Measurements from ENCODE around the gene ZNF330.

Gene ZNF330

DNA sequence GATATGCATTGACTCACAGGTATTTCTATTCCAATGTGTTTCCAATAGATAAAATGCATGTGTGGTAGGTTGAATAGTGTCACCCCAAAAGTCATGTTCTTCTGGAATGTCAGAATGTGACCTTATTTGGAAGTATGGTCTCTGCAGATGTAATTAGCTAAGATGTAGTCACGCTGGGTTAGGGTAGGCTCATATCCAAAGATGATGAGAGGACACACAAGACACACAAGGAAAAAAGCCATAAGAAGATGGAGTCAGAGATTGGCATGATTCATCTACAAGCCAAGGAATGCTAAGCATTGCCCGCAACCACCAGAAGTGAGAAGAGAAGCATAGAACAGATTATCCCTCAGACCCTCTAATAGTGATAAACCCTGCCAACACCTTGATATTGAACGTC, 17.5 kb downstream of the ZNF330 start:
- DNase-seq, result no peak

- no peak for DNase-seq
These were observed 19.6 kb downstream of the ZNF330 start for GRCh38 chr4:141240259-141240658.

GRCh38 chr4:141240671-141241070, 20.0 kb downstream of the ZNF330 start:
- no peak for DNase-seq

- DNase-seq, result no peak
These were observed 21.3 kb downstream of the ZNF330 start for GRCh38 chr4:141241986-141242385.

- DNase-seq, result no peak
These were observed 23.7 kb downstream of the ZNF330 start for GRCh38 chr4:141244419-141244818.

- peak in 1 of 5 donors; percentile 7 for DNase-seq
These were observed 25.5 kb downstream of the ZNF330 start for GRCh38 chr4:141246243-141246642.

- no peak for DNase-seq
These were observed 26.2 kb downstream of the ZNF330 start for GRCh38 chr4:141246683-141247429.

- no peak for DNase-seq
These were observed 26.7 kb downstream of the ZNF330 start for GRCh38 chr4:141247430-141247780.

GRCh38 chr4:141248029-141248428, 27.3 kb downstream of the ZNF330 start:
- DNase-seq, result no peak

- no peak for DNase-seq
These were observed 27.8 kb downstream of the ZNF330 start for GRCh38 chr4:141248486-141248885.

- no peak for DNase-seq
These were observed 33.6 kb downstream of the ZNF330 start for GRCh38 chr4:141254326-141254725.

GRCh38 chr4:141255016-141255415, 34.3 kb downstream of the ZNF330 start:
- no peak for DNase-seq

- DNase-seq, result no peak
These were observed 37.9 kb downstream of the ZNF330 start for GRCh38 chr4:141258558-141258957.

- no peak for DNase-seq
These were observed 55.1 kb downstream of the ZNF330 start for GRCh38 chr4:141275834-141276233.

- no peak for DNase-seq
These were observed 62.5 kb downstream of the ZNF330 start for GRCh38 chr4:141283152-141283551.

DNA sequence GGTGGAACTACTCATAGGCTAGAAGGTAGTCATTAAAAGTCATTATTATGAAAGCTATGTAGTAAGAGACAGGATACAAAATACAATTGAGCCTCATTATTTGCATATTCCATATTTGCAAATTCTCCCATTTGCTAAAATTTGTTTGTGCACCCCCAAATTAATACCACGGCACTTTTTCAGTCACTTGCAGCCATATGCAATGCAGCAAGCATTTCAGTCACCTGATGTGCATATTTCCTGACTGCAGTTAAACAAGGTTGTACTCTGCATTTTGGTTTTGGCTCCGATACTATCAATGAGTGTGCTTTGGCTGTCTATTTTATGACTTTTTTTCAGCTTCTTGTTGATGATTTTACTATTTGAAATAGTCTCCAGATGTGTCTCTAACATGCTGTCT, 62.9 kb downstream of the ZNF330 start:
- DNase-seq, result no peak

Data from T-helper 1 cell (primary cell).